Astrocyte of the cerebellum (primary cell): Measurements from ENCODE around the gene RPL21.
"Not testable (repeated sequence)": the region's sequence is repeated elsewhere in the genome, so short reads cannot be mapped to it uniquely, and the experiment has no call there.

Experiments
- DNase-seq: peaks from one replicate; pipeline ENCODE4 v3.0.0-alpha.2; 2011; ENCODE audit warnings: low read depth
- H3K4me3 ChIP-seq: 2 replicates; pipeline ENCODE4 v1.5.1; 2011; ENCODE audit warnings: mild to moderate bottlenecking, low read depth, low read length, moderate library complexity
- in situ Hi-C: cut with HindIII; loops from 2 replicates; pipeline ENCODE4 v1.10.0; 2017; ENCODE audit warnings: low sequenced_read_pairs
- TF ChIP-seq, protein P1 (sequence below): IDR thresholded peaks from 2 replicates; pipeline ENCODE4 v1.5.1; 2012; ENCODE audit warnings: low read length, low read depth, moderate library complexity, mild to moderate bottlenecking; ENCODE audit errors: missing control alignments

The RPL21 gene

DNA sequence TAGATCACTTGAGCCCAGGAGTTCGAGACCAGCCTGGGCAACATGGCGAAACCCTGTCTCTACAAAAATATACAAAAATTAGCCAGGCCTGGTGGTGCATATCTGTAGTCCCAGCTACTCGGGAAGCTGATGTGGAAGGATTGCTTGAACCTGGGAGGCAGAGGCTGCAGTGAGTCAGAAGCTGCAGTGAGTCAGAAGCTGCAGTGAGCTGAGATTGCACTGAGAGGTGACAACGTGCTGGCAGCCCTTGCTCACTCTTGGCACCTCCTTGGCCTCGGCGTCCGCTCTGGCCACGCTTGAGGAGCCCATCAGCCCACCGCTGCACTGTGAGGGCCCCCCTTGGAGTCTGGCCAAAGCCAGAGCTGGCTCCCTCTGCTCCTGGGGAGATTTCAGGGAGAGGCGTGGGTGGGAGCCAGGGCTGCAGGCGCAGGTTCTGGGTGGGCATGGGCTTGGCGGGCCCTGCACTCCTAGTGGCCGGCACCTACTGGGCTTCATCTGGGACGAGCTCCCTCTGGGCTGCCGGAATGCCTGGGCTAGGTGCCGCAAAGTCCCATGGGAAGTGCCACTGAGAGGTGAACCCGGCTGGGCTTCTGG, 39.5 kb upstream of the RPL21 start:
- in situ Hi-C loops, result no loop called here
- no peak for DNase-seq
- TF ChIP-seq, protein P1, sequence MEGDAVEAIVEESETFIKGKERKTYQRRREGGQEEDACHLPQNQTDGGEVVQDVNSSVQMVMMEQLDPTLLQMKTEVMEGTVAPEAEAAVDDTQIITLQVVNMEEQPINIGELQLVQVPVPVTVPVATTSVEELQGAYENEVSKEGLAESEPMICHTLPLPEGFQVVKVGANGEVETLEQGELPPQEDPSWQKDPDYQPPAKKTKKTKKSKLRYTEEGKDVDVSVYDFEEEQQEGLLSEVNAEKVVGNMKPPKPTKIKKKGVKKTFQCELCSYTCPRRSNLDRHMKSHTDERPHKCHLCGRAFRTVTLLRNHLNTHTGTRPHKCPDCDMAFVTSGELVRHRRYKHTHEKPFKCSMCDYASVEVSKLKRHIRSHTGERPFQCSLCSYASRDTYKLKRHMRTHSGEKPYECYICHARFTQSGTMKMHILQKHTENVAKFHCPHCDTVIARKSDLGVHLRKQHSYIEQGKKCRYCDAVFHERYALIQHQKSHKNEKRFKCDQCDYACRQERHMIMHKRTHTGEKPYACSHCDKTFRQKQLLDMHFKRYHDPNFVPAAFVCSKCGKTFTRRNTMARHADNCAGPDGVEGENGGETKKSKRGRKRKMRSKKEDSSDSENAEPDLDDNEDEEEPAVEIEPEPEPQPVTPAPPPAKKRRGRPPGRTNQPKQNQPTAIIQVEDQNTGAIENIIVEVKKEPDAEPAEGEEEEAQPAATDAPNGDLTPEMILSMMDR, result no peak
- no peak overlapping the region for H3K4me3 ChIP-seq

DNA sequence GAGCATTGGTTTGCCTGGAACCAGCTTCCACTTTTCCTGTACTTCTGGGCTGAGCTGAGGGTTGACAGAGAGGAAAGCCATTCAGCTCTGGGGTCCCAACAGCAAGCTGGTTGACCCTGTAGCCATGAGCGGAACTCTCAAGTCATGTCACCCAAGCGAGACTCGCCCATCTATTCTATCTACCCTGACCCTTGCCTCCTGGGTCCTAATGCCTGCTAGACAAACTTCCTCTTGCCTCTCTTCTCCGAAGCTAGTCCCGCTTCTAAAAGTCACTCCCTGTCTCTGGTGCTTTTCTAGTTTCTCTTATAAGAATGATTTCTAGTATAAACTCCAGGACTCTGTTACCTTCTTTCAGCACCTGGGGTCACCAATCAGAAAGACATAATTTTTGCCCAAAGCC, 38.0 kb upstream of the RPL21 start:
- in situ Hi-C loops, DNase-seq: not testable (repeated sequence)

DNA sequence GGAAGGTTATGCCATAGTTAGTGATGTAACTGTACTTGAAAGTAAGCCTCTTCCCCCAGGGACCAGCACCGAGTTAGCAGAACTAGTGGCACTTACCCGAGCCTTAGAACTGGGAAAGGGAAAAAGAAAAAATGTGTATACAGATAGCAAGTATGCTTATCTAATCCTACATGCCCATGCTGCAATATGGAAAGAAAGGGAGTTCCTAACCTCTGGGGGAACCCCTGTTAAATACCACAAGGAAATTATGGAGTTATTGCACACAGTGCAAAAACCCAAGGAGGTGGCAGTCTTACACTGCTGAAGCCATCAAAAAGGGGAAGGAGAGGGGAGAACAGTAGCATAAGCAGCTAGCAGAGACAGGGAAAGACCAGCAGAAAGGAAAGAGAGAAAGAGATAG, 33.6 kb upstream of the RPL21 start:
- in situ Hi-C loops, DNase-seq, H3K4me3 ChIP-seq: not testable (repeated sequence)

More for the DNA sequence above, 38.0 kb upstream of the RPL21 start:
- not testable (repeated sequence) for H3K4me3 ChIP-seq

DNA sequence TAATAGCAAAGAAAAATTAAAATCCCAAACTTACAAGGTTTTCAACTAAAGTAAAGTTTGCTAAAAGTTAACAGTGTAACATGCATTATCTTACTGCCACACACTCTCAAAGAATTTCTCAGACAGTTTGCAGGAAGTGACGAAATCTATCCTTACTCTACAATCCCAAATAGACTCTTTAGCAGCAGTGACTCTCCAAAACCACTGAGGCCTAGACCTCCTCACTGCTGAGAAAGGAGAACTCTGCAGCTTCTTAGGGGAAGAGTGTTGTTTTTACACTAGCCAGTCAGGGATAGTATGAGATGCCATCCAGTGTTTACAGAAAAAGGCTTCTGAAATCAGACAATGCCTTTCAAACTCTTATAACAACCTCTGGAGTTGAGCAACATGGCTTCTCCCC, 32.5 kb upstream of the RPL21 start:
- in situ Hi-C loops, H3K4me3 ChIP-seq, DNase-seq: not testable (repeated sequence)

DNA sequence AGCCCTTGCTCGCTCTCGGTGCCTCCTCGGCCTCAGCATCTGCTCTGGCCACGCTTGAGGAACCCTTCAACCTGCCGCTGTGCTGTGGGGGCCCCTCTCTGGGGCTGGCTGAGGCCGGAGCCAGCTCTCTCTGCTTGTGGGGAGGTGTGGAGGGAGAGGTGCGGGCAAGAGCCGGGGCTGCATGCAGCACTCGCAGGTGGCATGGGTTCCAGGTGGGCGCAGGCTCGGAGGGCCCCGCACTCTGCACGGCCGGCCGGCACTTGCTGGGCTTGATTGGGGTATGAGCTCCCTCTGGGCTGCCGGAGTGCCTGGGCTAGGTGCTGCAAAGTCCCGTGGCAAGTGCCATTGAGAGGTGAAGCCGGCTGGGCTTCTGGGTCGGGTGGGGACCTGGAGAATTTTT, 31.7 kb upstream of the RPL21 start:
- TF ChIP-seq, protein P1, result no peak
- no peak overlapping the region for H3K4me3 ChIP-seq
- in situ Hi-C loops, result no loop called here
- DNase-seq, result no peak

DNA sequence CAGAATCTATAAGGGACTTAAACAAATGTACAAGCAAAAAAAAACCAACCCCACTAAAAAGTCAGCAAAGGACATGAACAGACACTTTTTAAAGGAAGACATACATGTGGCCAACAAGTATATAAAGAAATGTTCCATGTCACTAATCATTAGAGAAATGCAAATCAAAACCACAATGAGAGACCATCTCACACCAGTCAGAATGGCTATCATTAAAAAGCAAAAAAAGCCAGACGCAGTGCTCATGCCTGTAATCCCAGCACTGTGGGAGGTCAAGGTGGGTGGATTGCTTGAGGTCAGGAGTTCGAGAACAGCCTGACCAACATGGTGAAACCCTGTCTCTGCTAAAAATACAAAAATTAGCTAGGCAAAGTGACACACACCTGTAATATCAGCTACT, 29.3 kb upstream of the RPL21 start:
- DNase-seq, H3K4me3 ChIP-seq, in situ Hi-C loops: not testable (repeated sequence)

DNA sequence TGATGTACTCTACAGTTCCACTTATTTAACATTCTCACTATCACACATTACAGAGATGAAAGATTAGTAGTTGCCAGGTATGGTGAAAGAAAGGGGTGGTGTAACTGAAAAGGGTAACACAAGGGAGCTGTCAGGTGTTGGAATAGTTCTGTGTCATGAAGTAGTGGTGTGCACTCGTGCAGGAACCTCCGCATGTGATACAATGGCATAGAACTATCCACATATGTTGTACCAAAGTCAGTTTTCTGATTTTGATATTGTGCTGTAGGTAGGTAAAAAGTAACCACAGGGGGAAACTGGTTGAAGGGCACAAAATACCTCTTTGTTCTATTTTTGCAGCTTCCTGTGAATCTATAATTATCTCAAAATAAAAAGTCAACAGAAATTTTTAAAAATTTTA, 24.4 kb upstream of the RPL21 start:
- DNase-seq, result no peak
- no peak overlapping the region for H3K4me3 ChIP-seq
- TF ChIP-seq, protein P1, result no peak
- in situ Hi-C loops, result no loop called here

DNA sequence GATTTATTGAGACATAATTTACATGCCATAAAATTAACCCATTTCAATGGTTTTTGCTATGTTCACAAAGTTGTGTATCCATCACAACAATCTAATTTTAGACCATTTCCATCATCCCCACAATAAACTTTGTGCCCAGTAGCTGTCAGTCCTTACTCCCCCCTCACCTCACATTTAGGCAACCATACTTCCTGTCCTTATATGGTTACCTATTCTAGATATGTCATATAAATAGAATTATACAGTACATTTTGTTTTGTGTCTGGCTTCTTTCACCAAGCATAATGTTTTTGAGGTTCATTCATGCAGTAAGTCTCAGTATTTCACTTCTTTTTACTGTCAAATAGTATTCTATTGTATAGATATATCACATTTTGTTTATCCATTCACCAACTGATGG, 23.2 kb upstream of the RPL21 start:
- TF ChIP-seq, protein P1, result no peak
- no peak overlapping the region for H3K4me3 ChIP-seq
- in situ Hi-C loops, result no loop called here
- no peak for DNase-seq

DNA sequence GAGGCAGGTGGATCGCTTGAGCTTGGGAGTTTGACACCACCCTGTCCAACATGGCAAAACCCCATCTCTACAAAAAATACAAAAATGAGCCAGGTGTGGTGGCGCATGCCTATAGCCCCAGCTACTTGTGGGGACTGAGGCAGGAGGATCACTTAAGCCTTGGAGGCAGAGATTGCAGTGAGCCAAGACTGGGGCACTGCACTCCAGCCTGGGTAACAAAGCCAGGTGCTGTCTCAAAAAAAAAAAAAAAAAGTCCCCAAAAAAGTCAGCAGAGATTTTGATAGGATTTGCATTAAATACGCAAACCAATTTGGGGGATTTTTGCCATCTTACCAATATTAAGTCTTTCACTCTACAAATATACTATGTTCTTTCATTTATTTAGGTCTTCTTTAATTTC, 21.7 kb upstream of the RPL21 start:
- no peak overlapping the region for H3K4me3 ChIP-seq
- DNase-seq, result no peak
- TF ChIP-seq, protein P1, result no peak
- in situ Hi-C loops, result no loop called here
